GM18517 (cell line): Measurements from ENCODE around the gene ZNF25.
"Not testable (repeated sequence)": the region's sequence is repeated elsewhere in the genome, so short reads cannot be mapped to it uniquely, and the experiment has no call there.

Experiments used
- ATAC-seq: cut with Tn5 transposase; IDR thresholded peaks from one replicate; pipeline ENCODE4 v1.9.1; 2021; ENCODE audit warnings: mild to moderate bottlenecking, moderate library complexity; ENCODE audit not compliant: unreplicated experiment

The ZNF25 gene

GRCh38 chr10:37976091-37976879 lies at the start of gene ZNF25:
Gene ZNF25, minus strand, starts transcription at chr10:37976647. Its CDS starts 4,925 bp downstream, at chr10:37971722.
- ATAC-seq, result peak; percentile 95

DNA sequence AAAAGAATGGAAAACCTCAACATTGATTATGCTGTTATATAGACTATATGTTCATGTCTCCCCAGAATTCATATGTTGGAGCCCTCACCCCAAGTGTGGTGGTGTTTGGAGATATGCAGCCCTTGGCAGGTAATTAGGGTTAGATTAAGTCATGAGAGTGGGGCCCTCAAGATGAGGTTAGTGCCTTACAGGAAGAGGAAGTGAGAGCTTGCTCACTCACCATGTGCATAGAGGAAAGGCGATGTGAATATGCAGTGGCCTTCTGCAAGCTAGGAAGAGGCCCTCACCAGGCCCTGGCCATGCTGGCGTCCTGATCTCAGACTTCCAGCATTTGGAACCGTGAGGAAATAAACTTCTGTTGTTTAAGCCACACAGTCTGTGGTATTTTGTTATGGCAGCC lies 48.8 kb upstream of the ZNF25 start:
- ATAC-seq, result no peak

DNA sequence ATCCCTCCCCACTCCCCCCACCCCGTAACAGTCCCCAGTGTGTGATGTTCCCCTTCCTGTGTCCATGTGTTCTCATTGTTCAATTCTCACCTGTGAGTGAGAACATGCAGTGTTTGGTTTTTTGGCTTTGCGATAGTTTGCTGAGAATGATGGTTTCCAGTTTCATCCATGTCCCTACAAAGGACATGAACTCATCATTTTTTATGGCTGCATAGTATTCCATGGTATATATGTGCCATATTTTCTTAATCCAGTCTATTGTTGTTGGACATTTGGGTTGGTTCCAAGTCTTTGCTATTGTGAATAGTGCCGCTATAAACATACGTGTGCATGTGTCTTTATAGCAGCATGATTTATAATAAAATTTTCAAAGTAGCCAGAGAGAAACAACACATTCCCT lies 42.7 kb upstream of the ZNF25 start:
- not testable (repeated sequence) for ATAC-seq

- ATAC-seq, result no peak
Measured at GRCh38 chr10:38016354-38016753, 39.9 kb upstream of the ZNF25 start.

DNA sequence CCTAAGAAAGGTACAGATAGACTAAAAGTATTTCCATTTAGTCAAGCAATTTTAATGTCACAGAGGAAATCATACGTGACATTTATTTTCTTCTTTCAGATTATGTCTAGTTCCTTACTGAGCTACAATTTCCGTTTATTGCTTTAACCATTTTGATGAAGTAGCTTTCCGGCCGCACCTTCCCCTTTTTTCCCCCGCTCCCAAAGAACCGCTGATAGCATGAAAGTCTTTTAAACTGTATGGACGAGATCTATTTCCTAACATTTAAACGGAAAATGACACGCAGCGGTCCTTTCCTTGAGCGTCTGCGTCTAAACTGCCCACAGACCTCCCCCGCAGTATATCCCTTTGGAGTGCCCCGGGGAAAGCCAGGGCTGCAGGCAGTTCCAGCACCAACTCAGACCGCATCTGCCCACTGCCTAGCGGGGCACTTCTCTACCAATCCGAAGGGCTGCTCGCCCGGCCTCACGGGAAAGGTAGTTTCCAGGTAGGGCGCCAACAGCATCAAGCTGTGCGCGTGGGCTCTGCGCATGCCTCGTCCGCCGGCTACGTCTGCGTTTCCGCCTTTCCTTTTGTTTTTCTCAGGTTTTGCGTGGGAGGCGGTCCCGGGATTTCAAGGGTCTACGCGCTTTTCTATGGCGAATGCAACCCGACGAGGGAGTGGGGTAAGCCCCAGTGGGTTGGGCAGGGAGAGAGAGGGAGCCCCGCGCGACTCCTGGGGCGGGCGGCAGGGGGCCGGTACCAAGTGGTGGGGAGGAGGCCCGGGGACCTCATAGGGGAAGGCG lies 33.9 kb upstream of the ZNF25 start, which contains the start of gene ZNF33A:
TSS of gene ZNF33A (plus strand) at position 557 of the 785 bp plus-strand sequence. CDS start 1,667 bp downstream, outside the sequence.
- ATAC-seq, result peak; percentile 86

- ATAC-seq, result no peak
Measured at GRCh38 chr10:38007991-38008390, 31.5 kb upstream of the ZNF25 start.

- ATAC-seq, result no peak
Measured at GRCh38 chr10:38007551-38007950, 31.1 kb upstream of the ZNF25 start.

DNA sequence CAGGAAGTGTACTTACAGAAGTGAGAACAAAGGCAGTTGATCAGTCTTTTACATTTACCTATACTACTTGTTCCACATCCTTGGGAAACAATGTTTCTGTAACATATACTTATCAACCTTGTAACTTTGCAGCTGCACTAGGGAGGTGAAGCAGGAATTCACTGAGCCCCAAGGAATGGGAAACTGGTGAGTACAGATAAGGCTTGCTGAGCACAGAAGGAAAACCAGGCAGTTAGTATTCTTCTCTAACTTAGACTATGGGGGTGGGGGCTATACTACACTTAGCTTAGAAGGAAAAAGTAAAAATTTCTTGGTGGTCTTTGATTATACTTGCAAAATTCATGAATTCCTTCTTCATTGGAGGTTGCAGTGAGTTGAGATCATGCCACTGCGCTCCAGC lies 27.1 kb upstream of the ZNF25 start:
- ATAC-seq, result no peak

- ATAC-seq, result no peak
Measured at GRCh38 chr10:38003026-38003425, 26.6 kb upstream of the ZNF25 start.

DNA sequence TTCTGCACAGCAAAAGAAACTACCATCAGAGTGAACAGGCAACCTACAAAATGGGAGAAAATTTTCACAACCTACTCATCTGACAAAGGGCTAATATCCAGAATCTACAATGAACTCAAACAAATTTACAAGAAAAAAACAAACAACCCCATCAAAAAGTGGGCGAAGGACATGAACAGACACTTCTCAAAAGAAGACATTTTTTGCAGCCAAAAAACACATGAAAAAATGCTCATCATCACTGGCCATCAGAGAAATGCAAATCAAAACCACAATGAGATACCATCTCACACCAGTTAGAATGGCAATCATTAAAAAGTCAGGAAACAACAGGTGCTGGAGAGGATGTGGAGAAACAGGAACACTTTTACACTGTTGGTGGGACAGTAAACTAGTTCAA lies 24.0 kb upstream of the ZNF25 start:
- ATAC-seq, result not testable (repeated sequence)

- not testable (repeated sequence) for ATAC-seq
Measured at GRCh38 chr10:37998920-37999319, 22.5 kb upstream of the ZNF25 start.

DNA sequence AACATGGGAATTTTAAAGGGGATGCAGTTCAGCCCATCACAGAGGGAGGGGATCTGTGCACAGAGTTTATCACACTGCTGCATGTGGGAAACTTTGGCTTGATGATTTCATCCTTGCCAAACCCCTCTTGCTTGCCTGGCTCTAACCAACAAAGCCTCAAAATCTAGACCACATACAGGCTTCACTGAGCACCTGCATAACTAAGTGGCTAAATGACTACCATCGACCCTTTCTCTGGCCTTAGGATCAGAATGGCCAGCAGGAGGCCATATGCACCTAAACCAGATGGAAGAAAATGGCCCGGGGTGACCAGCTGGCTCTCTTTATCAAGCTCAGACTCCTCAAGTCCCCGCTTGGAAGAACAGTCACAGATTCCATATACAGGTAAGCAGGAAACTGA lies 15.6 kb upstream of the ZNF25 start:
- no peak for ATAC-seq

- no peak for ATAC-seq
Measured at GRCh38 chr10:37991655-37992054, 15.2 kb upstream of the ZNF25 start.

DNA sequence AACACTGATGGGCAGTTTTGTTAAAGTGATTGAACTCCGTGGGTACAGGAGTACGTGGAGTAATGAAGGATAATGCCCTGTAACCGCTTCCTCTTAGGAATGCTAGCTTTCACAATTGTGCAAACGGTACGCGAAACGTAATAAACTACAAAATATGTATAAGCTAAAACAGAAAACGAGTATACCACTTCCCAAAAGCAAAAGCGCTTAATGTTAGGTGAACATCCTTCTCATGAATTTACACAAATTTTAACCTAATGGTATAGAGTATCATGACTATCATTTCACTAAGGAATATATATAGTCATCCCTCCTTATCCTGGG lies 395 bp upstream of the ZNF25 start:
- peak; percentile 8 for ATAC-seq

GRCh38 chr10:37975401-37975991 lies 951 bp downstream of the ZNF25 start:
- no peak for ATAC-seq

DNA sequence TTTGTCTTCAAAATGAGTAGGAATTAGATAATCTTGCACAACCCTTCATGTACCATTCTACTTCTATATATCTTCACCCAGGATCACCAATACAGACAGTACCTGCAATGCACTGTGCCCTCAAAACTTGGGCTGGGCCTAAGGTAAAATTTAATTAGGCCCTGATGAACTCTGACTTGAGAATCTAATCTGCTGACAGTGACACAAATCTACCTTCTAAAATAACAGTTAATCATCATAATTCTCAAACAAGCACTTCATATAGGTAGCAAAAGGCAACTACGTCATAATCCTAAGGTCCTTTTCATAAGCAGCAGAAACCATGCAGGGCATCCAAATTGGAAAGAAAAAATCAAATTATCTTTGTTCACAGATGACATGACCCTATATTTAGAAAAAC lies 4.1 kb downstream of the ZNF25 start:
- ATAC-seq, result no peak

GRCh38 chr10:37965006-37965405 lies 11.4 kb downstream of the ZNF25 start:
- no peak for ATAC-seq

DNA sequence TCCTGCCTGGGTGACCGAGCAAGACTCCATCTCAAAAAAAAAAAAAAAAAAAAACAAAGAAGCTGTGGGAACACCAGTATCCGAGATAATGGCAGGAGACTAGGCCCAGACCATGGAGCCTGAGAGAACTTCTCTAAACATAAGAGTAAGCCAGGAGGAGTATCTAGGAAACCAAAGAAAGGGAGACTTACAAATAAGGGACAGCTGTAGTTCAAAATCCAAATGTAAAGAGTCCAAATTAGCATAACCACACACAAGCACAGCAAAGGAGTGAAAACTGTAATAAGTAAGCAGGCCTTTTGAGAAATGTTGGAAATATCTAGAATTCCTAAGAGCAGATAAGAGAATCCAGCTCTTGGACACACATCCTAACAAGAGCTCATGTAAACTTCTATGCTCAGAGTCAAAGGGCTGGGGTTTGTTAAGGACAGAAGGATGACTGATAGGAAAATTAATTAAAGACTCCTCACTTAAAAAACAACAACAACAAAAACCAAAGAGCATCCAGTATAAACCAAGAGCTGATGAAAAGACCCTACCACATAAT lies 15.8 kb downstream of the ZNF25 start:
- ATAC-seq, result no peak

GRCh38 chr10:37957841-37958240 lies 18.6 kb downstream of the ZNF25 start:
- ATAC-seq, result no peak

DNA sequence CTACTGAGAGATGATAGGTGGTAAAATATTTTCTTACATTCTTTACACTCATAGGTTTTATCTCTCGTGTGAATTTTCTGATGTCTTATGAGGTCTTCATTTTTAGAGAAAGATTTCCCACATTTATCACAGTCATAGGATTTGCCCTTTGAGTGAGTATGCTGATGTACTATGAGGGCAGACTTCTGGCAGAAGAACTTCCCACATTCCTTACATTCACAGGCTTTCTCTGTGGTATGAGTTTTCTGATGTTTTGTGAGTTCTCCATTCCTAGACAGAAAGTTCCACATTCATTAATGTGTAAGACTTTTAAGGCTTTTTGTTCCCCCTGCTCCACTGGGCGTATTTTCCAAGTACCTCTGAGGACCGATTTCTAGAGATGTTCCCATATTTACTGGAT lies 23.5 kb downstream of the ZNF25 start:
- no peak for ATAC-seq

- ATAC-seq, result no peak
Measured at GRCh38 chr10:37952043-37952755, 24.2 kb downstream of the ZNF25 start.
